ENCODE results near the gene TRIM40.
A peak's percentile ranks its signal among the peaks of the same experiment; 100 is the strongest.
"Not testable (repeated sequence)": the region's sequence is repeated elsewhere in the genome, so short reads cannot be mapped to it uniquely, and the experiment has no call there.

Gene TRIM40

GRCh38 chr6:30163918-30164654 is 28.1 kb downstream of the TRIM40 start:
- no peak for DNase-seq

GRCh38 chr6:30164714-30165113 is 28.8 kb downstream of the TRIM40 start:
- DNase-seq: no peak

- DNase-seq: not testable (repeated sequence)
Observed at GRCh38 chr6:30165238-30165637, 29.3 kb downstream of the TRIM40 start.

GRCh38 chr6:30167101-30167500 is 31.2 kb downstream of the TRIM40 start:
- DNase-seq: no peak

- DNase-seq: no peak
Observed at GRCh38 chr6:30168741-30169140, 32.8 kb downstream of the TRIM40 start.

- peak; percentile 63 for DNase-seq
Observed at GRCh38 chr6:30169658-30170614, 34.0 kb downstream of the TRIM40 start.

- DNase-seq: no peak
Observed at GRCh38 chr6:30171677-30172471, 35.9 kb downstream of the TRIM40 start.

GRCh38 chr6:30172681-30173080 is 36.7 kb downstream of the TRIM40 start:
- no peak for DNase-seq

GRCh38 chr6:30175765-30176164 is 39.8 kb downstream of the TRIM40 start:
- no peak for DNase-seq

GRCh38 chr6:30178837-30179236 is 42.9 kb downstream of the TRIM40 start:
- no peak for DNase-seq

- no peak for DNase-seq
Observed at GRCh38 chr6:30180145-30180544, 44.2 kb downstream of the TRIM40 start.

- DNase-seq: peak; percentile 35
Observed at GRCh38 chr6:30184417-30185031, 48.6 kb downstream of the TRIM40 start.

- DNase-seq: no peak
Observed at GRCh38 chr6:30185846-30186484, 50.0 kb downstream of the TRIM40 start.

- no peak for DNase-seq
Observed at GRCh38 chr6:30188541-30188940, 52.6 kb downstream of the TRIM40 start.

- DNase-seq: no peak
Observed at GRCh38 chr6:30192076-30192475, 56.1 kb downstream of the TRIM40 start.

GRCh38 chr6:30194797-30195690 is 59.1 kb downstream of the TRIM40 start:
- DNase-seq: no peak

GRCh38 chr6:30195951-30196350 is 60.0 kb downstream of the TRIM40 start:
- no peak for DNase-seq

- DNase-seq: no peak
Observed at GRCh38 chr6:30196376-30196775, 60.4 kb downstream of the TRIM40 start.
